NCI-H1694 (cell line): ENCODE data around the gene PRLR.
"Not testable (repeated sequence)": the region's sequence is repeated elsewhere in the genome, so short reads cannot be mapped to it uniquely, and the experiment has no call there.

Experiments used
- DNase-seq: peaks from one replicate; lab custom pipeline; 2025; lab: John Stamatoyannopoulos, UW

Gene PRLR

DNA sequence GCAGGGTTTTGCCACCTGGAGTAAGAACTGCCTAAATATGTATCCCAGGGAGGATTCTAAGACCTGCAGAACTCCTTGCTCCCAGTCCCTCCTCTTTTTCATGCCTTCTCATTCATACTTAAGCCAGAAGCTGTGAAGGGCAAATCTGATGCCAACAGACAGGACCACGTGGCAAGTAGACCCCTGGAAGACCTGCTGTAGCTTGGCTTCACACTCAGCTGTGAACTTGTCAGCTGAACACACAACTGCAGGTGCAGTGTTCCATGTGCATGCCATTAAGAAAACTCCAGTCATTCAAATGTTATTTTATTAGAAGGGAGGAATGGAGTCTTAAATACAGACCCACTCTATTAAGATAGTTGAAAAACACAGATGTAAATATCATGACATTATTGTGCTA is 103.3 kb downstream of the PRLR start:
- no peak for DNase-seq

DNA sequence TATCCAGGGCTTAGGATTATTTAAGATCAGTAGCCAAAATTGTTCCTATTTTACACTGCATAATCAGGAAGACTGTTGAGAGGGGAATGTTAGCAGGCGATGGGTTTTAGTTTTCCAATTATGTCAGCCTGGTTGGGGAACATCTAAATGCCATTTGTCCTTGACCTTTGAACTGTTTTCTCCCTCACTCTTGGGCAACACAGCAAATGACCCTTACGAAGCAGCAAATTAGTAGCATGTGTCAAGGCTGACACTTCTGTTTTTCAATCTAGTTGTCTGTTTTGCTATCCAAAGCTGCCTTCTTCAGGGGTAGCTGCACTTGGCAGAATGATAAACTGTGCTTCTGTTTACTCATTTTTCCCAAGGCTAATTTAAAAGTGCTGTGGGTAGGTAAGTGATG is 104.5 kb downstream of the PRLR start:
- no peak for DNase-seq

DNA sequence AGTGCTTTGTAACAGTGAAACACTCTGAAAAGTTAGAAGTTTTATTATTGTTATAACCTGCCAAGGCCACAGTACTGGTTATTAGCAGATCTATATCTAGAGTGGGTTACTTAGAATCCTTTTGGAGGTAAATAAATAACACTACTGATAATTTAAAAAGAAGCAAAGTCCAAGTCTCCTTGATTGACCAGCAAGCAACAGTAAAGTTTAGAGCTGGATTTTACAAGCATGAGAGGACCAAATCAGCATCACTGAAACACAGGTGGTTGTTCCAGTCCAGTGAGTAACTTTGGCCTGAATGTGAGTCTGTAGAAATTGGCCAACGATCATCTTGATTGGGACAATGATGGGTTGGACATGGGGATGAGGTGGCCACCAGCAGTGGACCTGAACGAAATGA is 105.4 kb downstream of the PRLR start:
- DNase-seq, result no peak

DNA sequence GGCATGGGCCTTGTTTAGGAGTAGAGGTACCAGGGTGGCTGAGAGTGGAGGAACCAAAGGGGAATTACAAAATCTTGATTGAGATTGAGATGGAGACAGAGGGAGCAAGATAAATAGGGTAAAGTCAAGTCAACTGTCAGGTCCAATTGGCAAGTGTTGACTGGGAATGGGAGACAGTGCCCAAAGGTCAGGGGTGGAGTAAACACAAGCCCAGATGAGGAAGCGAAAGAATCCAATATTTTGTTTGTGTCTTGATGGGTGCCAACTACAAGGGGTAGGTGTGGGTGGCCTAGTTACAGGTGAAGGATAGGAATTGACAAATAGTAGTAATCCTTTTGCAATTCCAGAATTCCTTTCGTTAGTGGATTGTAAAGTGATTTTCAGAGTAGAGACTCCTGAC is 107.5 kb downstream of the PRLR start:
- no peak for DNase-seq

DNA sequence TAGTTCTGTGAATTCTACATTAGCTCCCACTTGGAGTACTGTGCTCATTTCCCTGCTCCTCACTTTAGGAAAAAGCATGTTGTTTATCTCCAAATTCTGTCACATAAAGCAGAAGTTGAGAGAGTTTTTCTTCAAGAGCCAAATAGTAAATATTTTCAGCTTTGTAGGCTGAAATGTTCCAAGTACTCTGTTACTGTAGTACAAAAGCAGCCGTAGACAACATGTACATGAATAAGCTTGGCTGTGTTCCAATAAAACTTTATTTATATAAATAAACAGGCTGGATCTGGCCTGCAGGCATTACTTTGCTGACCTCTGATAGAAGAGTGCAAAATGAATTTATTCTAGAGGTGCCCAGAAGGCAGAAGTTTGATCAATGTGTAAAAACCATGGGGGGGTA is 109.6 kb downstream of the PRLR start:
- DNase-seq, result no peak

DNA sequence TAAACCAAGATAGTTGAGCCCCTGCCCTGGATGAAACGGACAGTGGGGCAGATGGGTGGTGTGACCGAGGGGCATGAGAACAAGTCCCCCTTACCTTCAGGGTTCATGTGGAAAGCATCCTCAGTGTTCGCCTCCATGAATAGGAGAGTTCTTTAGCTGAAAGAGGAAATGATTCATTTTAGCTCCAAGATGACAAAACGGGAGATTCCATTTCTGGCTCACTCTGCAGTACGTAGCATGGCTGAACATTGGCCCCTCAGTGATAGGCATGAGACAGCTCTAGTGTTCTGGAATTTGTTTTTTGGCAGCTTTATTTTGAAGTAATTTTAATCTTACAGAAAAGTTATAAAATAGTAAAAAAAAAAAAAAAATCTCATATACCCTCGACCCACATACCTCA is 112.3 kb downstream of the PRLR start:
- DNase-seq, result no peak

DNA sequence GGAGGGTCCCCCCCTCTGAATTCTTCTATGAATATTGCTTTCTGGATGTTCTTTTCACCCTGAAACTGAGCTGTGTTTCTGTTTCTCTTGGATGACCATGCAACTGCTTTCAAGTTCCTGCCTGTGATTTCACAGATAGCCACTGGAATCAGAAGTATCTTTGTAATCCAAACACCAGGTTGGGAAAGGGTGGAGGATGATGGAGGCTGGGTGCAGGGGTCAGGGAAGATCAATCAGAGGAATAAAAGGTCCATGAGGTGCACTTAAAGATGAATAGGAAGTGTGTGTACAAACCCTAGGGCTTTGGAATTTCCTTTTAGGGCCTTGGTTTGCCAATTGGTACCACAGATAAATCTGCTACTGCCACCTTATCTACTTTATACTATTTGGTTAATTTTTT is 114.4 kb downstream of the PRLR start:
- DNase-seq, result no peak

DNA sequence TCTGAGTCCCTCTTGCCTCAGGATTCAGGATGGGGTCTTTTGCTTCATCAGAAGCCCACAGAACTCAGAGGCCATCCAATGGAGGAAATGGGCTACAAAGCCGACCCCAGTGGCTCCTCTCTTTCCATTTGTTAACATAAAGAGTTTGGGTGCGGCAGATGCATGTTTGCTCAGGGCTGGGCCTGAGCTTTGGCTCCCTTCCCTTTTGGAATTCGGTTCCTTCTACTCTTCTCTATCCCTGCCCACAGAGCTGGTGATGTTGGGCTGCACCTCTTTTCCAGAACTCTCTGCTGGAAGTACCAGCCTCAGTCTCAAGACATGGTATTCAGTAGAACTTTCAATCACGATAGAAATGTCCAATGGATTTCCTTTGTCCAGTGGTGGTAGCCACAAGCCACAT is 115.6 kb downstream of the PRLR start:
- no peak for DNase-seq

DNA sequence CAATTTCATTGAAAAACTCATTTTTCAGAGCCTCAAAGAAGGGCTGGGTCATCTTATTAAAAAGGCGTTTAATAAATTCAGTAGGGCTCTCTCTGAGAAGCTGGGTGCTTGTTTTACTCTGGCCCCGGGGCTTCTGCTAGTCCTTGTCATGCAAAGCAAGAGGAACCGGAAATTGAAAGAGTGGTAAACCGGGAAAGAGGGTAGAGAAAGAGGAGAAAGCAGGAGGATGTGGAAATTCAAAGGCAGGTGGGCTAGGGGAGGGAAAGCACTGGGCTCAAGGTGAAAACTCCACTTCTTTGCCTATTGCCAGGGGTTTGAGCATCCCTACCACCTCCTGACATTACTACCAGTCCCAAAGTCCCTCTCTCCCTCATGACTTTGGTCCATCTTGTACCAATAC is 118.0 kb downstream of the PRLR start:
- DNase-seq, result no peak

DNA sequence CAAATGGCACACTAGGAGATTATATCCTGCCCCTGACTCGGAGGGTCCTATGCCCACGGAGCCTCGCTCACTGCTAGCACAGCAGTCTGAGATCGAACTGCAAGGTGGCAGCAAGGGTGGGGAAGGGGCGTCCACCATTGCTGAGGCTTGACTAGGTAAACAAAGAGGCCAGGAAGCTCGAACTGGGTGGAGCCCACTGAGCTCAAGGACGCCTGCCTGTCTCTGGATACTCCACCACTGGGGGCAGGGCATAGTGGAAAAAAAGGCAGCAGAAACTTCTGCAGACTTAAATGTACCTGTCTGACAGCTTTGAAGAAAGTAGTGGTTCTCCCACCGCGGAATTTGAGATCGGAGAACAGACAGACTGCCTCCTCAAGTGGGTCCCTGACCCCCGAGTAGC is 125.7 kb downstream of the PRLR start:
- DNase-seq, result not testable (repeated sequence)

DNA sequence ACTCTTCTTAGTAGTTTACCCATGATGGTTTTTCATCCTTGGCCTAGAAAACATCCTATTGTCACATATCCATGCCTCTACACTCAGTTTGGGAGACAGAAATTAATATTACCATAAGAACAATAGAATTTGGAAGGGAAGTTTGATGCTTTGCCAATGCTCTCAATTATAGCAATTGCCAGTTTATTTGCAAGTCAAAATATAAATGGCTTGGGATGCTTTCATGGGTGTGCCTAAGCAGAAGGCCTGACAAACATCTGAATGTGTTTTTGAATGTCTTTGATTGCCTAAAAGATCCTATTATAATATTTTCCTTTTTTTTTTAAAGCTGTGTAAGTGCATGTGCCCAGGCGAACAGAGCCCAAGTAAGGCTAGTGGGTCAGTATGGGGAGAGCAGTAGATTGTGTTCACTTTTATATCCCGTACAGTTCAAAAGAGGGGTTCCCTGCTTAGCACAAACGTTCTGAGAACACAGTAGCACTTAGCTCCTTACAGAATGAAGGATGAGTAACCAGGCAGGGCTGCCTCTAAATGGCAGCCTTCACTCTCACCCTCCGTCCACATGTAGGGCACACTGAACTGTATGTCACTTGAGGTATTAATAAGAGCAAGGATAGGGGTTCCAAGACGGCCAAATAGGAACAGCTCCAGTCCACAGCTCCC is 126.5 kb downstream of the PRLR start:
- DNase-seq, result no peak

DNA sequence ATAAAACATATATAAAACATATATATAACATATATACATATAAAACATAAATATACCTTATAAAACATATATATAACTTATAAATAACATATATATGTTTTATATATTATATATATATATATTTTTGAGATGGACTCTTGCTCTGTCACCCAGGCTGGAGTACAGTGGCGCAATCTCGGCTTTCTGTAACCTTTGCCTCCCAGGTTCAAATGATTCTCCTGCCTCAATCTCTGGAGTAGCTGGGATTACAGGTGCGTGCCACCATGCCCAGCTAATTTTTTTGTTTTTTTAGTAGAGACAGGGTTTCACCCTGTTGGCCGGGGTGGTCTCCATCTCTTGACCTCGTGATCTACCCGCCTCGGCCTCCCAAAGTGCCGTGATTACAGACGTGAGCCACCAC is 128.6 kb downstream of the PRLR start:
- not testable (repeated sequence) for DNase-seq

DNA sequence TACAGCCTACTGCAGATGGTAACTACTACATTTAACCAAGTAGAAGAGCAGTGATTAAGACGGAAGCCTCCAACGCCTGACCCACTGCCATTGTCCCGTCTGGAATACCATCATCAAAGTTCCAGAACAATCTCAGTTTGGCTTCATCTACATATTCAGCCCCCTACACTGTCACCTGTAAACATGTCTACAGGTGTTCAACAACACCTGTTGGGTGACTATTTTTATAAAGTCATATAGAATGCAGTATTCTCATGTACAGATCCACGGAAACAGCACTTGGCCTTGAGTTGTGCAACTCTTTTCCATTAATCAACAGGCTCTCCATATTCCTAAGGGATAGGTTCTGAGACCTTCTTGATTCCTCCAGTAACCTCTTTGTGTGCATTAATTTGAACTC is 129.3 kb downstream of the PRLR start:
- DNase-seq, result no peak

DNA sequence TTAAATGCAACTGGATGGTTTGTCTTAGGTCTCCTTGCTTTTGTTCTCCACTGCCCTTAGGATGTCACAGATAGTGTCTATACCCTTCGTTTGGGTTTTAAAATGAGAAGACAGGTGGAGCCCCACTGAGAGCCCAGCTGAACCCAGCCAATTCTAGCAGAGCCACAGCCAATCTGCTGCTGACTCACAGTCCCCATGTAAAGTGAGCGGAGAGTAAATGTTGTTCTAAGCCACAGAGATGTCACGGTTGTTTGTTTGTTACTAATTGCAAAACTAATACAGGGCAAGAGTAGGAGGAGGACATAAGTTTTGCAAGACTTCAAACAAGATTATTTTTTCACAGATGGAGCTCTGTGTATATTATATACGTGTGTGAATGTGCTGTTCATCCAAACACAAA is 132.1 kb downstream of the PRLR start:
- no peak for DNase-seq

DNA sequence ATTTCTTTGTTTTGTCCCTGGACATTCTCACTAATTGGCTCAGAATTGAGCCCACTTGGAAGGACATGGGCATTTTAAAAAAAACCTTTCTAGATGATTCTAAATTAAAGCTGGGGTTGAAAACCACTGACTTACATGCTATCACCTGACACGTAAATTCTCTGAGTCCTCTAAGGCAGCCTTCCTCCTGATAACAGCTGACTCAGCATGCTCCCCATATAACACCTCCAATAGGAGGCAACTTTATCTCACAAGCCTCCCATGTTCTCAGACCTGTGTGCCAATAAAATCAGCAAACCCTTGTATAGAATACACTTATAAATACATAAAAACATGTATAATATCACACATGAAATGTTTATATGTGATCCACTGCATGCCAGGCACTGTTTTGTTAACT is 133.4 kb downstream of the PRLR start:
- DNase-seq, result no peak

DNA sequence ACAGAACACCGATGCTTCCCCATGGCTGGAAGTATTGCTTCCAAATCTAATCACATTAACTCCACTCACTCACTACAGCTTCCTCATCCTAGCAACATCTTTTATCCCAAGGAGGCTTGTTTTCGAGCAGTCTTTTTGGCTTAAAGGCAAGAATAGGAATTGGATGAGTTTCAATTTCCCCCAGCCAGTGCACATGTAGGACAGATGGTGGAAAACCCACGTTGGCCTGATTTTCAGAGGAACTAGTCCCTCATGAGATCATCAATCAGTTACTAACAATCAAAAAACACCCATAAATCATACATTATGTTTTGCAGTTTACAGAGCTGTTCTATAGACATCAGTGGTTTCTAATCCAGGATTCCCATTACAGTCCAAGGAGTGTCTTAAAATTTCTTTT is 134.1 kb downstream of the PRLR start:
- peak; percentile 8 for DNase-seq

DNA sequence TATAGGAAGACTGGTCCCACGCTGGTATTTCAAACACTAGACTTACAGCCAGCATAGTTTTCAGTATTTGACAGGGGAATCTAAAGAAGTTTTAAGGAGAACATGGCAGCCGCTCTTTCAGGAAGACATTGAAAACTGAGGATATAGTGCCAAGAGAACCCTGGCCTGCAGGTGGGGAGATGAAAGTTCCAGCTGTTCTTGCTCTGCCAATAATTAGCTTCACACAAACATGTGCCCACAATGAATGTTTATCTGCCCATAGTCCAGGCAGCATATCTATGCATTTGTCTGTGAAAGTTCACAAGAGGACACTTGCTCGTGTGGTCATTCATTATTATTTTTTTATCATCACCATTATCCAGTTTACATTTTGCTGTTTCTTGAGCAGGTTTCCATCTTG is 134.9 kb downstream of the PRLR start:
- DNase-seq, result no peak

DNA sequence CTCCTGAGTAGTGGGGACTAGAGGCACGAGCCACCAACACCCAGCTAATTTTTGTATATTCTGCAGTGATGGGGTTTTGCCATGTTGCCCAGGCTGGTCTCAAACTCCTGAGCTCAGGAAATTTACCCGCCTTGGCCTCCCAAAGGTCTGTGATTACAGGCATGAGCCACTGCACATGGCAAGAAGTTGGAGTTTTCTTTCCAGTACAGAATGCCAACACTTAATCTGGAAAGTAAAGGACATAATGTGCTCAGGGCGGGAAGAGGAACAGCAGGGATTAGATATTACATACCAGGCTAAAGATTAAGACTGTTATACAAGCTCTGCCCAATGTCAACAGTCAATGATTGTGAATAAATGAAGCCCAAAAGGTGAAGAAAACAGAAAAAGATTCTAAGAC is 135.3 kb downstream of the PRLR start:
- no peak for DNase-seq

DNA sequence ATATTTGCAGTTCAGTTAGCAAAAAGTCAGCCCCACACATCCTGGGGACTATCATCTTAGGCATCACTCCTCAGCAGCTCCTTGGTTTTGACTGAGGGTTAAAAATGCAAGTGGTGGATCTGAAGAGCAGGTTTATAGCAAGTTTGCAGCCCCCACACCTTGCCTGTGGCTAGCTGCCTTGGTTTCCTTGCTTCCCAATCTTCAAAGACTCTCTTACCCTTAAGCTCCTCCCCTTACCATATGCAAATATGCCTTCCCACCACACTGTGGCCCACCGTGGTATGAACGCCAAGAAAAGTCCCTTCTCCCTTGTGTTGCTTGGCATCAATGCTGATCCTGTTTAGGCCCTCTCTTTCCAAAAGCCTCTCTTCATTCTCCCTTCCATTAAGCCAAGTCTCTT is 137.6 kb downstream of the PRLR start:
- DNase-seq, result no peak

DNA sequence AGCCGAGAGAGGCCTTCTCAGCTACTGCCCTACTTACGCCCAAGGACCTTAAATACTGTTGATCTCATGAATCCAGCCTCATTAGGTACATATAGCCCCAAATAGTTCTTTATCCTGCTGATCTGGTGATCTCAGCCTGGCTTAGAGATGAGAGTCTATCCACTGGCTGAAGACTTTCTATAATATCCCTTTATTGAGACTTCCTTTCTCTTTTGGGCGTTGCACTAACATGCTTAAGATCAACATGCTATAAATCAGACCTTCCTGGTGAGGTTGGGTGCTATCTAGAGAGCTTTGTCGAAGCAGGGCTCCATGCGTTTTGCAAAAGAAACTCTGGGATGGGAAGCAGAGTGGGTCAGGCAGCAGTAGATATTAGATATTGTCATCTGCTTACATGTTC is 138.6 kb downstream of the PRLR start:
- DNase-seq, result no peak

DNA sequence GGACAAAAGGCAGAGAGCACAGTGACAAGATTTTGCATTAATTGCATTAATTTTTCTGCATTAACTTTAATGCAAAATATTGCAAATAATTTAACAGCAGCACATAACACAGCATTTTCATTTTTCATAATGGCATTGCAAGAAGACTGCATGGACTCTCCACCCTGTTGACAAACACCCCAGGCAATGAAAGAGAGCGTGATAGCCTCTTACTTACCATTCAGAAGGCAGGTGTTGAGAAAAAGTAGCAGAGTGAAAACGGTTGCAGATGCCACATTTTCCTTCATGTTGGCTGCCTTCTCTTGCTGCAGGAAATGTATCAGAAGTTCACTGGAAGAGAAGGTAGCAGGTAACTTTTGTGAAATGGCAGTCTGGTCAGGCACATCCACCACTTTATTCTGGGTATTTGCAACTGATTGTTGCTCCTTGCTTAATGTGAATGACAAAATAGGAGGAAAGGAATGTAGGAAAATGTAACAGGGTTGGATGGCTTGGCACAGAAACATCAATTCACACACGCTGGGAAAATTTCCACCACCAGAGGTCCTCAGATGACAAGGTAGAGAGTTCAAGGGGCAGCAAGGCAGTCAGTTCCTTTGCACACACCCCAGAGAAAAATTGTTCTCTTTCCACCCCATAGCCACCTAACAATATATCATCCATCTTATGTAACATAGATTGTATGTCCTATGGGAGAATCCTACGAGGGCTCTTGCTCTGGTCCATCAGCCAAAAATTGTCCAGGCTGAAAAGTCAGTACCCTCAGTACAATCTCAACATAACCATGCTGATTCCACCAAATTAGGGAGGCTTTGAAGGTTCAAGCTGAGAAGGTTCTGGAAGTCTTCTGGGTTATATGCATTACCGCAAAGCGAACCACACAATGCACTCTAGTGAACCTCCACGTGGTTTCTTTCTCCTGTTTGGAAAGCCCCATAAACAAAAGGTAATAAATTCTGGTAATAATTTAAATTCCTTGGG is 140.7 kb downstream of the PRLR start:
- DNase-seq, result peak; percentile 63

DNA sequence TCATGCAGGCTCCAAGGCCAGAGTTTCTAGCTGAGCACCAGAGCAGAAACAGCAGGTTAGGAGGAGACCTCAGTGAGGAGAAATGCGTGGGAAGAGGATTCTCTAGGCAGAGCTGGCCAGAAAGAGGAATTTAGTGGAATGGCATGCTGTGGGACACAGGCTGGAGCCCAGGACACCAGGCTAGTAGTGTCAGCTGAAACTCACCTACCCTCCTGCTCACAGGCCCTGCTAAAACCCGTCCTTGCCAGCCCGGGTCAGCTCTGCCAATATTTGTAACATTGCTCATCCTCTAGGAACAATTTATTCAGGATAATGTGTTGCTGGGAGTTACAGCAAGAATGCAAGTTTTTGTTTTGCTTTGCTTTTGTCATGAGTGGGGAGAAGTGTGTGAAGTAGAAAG is 142.3 kb downstream of the PRLR start:
- no peak for DNase-seq

DNA sequence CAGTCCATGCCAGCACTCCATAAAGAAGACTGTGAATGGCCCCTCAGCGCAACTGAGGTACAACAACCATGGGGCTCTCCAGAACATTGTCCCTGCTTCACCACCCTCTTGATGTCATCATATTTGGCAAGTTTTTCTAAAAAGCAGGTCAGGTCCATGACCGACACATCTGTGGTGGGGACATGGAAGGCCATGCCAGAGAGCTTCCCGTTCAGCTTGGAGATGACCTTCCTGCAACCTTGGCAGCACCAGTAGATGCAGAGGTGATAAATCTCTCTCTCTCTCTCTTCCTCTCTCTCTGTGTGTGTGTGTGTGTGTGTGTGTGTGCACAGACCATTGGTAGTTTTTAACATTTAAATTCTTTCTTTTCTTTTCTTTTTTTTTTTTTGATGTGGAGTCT is 147.1 kb downstream of the PRLR start:
- DNase-seq, result no peak

DNA sequence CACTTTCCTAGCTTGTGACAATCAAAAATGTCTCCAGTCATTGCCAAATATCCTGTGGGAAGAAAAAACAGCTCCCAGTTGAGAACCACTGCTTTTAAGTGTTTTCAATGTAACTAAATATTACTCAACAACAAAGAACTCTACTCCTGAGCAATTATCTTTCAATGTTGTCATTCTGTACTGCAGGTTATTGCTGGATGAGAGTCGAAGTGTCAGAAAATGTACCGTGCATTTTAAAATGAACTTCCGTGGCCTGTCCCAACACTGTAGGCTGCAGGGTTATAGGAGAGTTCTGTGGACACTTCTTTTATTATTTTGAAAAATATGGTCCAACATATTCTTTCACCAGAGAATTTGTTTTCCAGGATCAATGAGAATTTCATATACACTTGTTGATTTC is 147.8 kb downstream of the PRLR start:
- no peak for DNase-seq
